ENCODE measurements around the gene AGTR1.

DNA sequence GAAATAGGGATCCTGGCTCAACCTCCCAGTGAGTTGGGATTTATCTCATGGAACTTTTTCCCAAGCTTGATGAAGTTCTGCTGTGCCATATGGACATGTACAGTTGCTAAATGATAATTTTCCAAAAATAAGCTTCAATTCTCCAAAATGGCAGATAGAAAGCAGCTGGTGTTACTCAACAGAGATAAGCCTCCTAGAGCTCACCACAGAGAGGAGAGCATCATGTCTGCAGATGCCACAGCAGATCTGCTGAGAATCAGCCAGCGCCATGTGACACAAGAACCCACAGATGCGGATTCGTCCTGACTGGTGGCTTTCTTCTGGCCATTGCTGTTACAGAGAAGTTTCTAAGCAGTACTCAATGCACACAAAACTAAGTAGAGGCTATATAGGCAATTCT, 50.6 kb downstream of the AGTR1 start:
- no peak for TF ChIP-seq POLR2A (IDR thresholded peaks at IDR 0.05; ENCODE audit: low read length)
- TF ChIP-seq, protein P1, sequence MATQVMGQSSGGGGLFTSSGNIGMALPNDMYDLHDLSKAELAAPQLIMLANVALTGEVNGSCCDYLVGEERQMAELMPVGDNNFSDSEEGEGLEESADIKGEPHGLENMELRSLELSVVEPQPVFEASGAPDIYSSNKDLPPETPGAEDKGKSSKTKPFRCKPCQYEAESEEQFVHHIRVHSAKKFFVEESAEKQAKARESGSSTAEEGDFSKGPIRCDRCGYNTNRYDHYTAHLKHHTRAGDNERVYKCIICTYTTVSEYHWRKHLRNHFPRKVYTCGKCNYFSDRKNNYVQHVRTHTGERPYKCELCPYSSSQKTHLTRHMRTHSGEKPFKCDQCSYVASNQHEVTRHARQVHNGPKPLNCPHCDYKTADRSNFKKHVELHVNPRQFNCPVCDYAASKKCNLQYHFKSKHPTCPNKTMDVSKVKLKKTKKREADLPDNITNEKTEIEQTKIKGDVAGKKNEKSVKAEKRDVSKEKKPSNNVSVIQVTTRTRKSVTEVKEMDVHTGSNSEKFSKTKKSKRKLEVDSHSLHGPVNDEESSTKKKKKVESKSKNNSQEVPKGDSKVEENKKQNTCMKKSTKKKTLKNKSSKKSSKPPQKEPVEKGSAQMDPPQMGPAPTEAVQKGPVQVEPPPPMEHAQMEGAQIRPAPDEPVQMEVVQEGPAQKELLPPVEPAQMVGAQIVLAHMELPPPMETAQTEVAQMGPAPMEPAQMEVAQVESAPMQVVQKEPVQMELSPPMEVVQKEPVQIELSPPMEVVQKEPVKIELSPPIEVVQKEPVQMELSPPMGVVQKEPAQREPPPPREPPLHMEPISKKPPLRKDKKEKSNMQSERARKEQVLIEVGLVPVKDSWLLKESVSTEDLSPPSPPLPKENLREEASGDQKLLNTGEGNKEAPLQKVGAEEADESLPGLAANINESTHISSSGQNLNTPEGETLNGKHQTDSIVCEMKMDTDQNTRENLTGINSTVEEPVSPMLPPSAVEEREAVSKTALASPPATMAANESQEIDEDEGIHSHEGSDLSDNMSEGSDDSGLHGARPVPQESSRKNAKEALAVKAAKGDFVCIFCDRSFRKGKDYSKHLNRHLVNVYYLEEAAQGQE (IDR thresholded peaks at IDR 0.05), result no peak
- TF ChIP-seq ESRRA (IDR thresholded peaks at IDR 0.05; ENCODE audit: borderline replicate concordance, low read length), result no peak
- TF ChIP-seq RNF2 (IDR thresholded peaks at IDR 0.05; ENCODE audit: borderline replicate concordance, low read depth), result no peak
- TF ChIP-seq JUNB (IDR thresholded peaks at IDR 0.05), result no peak
- TF ChIP-seq, protein P2, sequence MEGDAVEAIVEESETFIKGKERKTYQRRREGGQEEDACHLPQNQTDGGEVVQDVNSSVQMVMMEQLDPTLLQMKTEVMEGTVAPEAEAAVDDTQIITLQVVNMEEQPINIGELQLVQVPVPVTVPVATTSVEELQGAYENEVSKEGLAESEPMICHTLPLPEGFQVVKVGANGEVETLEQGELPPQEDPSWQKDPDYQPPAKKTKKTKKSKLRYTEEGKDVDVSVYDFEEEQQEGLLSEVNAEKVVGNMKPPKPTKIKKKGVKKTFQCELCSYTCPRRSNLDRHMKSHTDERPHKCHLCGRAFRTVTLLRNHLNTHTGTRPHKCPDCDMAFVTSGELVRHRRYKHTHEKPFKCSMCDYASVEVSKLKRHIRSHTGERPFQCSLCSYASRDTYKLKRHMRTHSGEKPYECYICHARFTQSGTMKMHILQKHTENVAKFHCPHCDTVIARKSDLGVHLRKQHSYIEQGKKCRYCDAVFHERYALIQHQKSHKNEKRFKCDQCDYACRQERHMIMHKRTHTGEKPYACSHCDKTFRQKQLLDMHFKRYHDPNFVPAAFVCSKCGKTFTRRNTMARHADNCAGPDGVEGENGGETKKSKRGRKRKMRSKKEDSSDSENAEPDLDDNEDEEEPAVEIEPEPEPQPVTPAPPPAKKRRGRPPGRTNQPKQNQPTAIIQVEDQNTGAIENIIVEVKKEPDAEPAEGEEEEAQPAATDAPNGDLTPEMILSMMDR (IDR thresholded peaks at IDR 0.05), result no peak
- no peak for TF ChIP-seq MYC (IDR thresholded peaks at IDR 0.05; ENCODE audit: borderline replicate concordance, low read length)
- TF ChIP-seq, protein P3, sequence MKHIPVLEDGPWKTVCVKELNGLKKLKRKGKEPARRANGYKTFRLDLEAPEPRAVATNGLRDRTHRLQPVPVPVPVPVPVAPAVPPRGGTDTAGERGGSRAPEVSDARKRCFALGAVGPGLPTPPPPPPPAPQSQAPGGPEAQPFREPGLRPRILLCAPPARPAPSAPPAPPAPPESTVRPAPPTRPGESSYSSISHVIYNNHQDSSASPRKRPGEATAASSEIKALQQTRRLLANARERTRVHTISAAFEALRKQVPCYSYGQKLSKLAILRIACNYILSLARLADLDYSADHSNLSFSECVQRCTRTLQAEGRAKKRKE (CRISPR knock-in tag; IDR thresholded peaks at IDR 0.05; ENCODE audit: low read depth), result no peak
- no peak for TF ChIP-seq EP300 (IDR thresholded peaks at IDR 0.05)
- TF ChIP-seq, protein P4, sequence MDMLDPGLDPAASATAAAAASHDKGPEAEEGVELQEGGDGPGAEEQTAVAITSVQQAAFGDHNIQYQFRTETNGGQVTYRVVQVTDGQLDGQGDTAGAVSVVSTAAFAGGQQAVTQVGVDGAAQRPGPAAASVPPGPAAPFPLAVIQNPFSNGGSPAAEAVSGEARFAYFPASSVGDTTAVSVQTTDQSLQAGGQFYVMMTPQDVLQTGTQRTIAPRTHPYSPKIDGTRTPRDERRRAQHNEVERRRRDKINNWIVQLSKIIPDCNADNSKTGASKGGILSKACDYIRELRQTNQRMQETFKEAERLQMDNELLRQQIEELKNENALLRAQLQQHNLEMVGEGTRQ (IDR thresholded peaks at IDR 0.05), result no peak
- no peak for TF ChIP-seq RAD21 (conservative IDR thresholded peaks at IDR 0.05 in 1 of 2, IDR thresholded peaks at IDR 0.05 in 1 of 2)
- no peak for TF ChIP-seq KDM1A (IDR thresholded peaks at IDR 0.05; ENCODE audit: low read depth)
